Subcutaneous adipose tissue (tissue), 4 donors: ENCODE data around the gene MN1. TPM values are rescaled to one million over a fixed set of nuclear protein-coding genes. Genes with fewer than 3 reads are reported as not detected.

Experiments
- CTCF ChIP-seq: fragments of 450-650 bp; IDR thresholded peaks from one replicate; pipeline ENCODE4 v1.5.1; 2016; ENCODE audit warnings: low read depth, mild to moderate bottlenecking, control low read depth, antibody characterized with exemption, moderate library complexity
- total RNA-seq, 4 donors: library from RNA; depleted of rRNA; stranded (reverse); fragments of >200 nt; gene quantifications; one replicate each; pipeline ENCODE4 v1.1.0, GENCODE V29; 2016

MN1 gene
- total RNA-seq, 4 donors from 2014 or later = 0.68 to 3.0 (median 1.6) TPM

- TF ChIP-seq CTCF = no peak
Measured at GRCh38 chr22:27772984-27773498, 28.5 kb downstream of the MN1 start.

- no peak for TF ChIP-seq CTCF
Measured at GRCh38 chr22:27772081-27772983, 29.2 kb downstream of the MN1 start.

DNA sequence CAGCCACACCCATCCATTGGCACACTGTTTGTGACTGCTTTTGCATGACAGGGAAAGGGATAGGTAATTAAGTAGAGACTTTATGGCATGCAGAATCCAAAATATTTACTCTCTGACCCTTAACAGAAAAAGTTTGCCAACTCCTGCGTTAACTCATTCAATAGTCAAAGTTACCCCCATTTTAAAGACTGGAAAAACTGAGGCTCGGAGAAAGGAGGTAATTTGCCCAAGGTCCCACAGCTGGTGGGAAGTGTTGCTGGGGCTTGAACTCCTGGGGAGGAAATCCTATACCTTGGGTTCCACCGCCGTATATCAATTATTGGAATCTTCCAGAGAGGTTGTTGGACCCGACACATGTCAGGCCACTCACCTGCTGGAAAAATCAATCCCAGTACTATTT lies 29.9 kb downstream of the MN1 start:
- no peak for TF ChIP-seq CTCF

DNA sequence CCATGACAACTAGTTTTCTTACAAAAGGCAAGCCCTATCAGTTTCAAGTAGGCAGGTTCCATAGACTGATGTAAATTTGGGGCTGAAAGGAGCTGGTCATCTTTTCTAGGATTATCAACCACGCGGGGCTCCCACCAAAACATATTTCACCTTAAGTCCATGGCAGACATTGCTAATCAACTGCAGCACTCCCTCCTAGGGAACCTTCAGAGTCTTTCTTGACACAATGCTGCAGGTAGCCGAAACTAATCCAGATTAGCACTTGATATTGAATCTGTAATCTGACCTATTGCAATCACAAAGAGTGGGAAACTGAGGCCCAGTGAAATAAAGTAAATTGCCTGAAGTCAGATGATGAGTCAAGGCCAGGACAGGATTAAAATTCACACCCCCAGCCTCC lies 32.5 kb downstream of the MN1 start:
- no peak for TF ChIP-seq CTCF

GRCh38 chr22:27768027-27768653 lies 33.4 kb downstream of the MN1 start:
- TF ChIP-seq CTCF = no peak

GRCh38 chr22:27766679-27767078 lies 34.9 kb downstream of the MN1 start:
- no peak for TF ChIP-seq CTCF

DNA sequence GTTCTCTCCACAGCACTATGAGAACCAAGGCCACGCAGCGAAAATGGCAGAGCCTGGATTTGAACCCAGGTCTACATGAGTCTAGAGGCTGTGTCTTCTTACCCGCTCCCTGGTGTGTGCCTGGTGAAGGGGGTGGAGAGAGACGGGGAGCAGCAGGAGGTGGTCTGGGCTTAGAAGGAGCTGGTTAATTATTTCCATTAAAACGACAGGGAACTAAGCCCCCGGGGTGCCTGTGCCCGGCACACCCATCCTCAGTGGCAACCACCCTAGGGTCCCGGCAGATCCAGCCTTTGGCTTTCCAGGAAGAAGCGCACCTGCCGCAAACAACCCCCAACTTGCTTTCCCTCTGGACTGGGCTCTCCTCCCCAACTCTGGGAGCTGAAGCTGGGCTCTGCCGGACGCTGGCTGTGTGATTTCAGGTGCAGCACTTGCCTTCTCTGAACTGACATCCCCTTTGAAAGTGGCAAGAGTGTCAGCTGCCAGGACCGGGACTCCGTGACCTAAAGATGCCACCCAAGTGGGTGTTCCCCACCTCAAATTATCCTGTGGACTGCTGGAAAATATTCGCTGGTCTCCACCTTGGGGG lies 35.8 kb downstream of the MN1 start:
- TF ChIP-seq CTCF = no peak
